K562 (cell line): ENCODE measurements around the gene PKD1. TPM values are rescaled to one million over a fixed set of nuclear protein-coding genes. Genes with fewer than 3 reads are reported as not detected.
A peak's percentile ranks its signal among the peaks of the same experiment; 100 is the strongest.

Source experiments
- ATAC-seq: fragments of 200-7000 bp; cut with Tn5 transposase; 3 replicates; pipeline ENCODE4 v1.9.1; 2020; ENCODE audit warnings: moderate library complexity
- BruUV-seq: library from RNA; stranded (reverse); fragments of 400-500 nt; replicated peaks from 2 replicates; lab custom pipeline; 2021; lab: Mats Ljungman, UMichigan
- CTCF ChIA-PET: fragments of 300-600 bp; formaldehyde crosslinking; extraction: SDS; loops from one replicate; lab custom pipeline; 2021; ENCODE audit warnings: low intra/inter-chr PET ratio; lab: Yijun Ruan, JAX
- POLR2A ChIA-PET: fragments of 300-600, 350-650 bp; sonication (Branson Sonifier 250); formaldehyde crosslinking; extraction: SDS; loops from one replicate; lab custom pipeline; 2021; ENCODE audit warnings: antibody characterized with exemption, inconsistent platforms; lab: Yijun Ruan, JAX
- DNase-seq, 4 experiments: peaks; one replicate each; pipeline versions ENCODE4 v3.0.0 to v3.0.0-alpha.2; 2011 to 2018; ENCODE audit warnings: low spot score in 3 of 4, mixed read lengths in 3 of 4; ENCODE audit errors: extremely low read depth in 1 of 4
- FAIRE-seq: peaks from 2 replicates; lab custom pipeline; 2011; peaks lifted over from hg19 to GRCh38; lab: Jason Lieb, UNC
- H2AFZ ChIP-seq: 2 replicates; pipeline ENCODE4 v1.6.0; 2011; ENCODE audit warnings: low read depth, low read length, control low read depth, inconsistent platforms
- H3K27ac ChIP-seq: fragments of 200-600 bp; 3 replicates; pipeline ENCODE4 v1.8.0; 2011; ENCODE audit warnings: low read depth, mild to moderate bottlenecking, control low read depth, inconsistent platforms, low read length, moderate library complexity, mixed read lengths; ENCODE audit errors: extremely low read depth
- H3K27me3 ChIP-seq, 2 experiments: fragments of 300-600 bp in 1 of 2; 2 replicates in 1 of 2; 3 replicates in 1 of 2; pipeline versions ENCODE4 v1.6.0 to v1.8.0; 2011; ENCODE audit warnings: inconsistent platforms in 2 of 2, low read length in 2 of 2, mild to moderate bottlenecking in 1 of 2, mixed read lengths in 1 of 2, moderate library complexity in 1 of 2; ENCODE audit not compliant: control insufficient read depth in 2 of 2, insufficient read depth in 2 of 2
- H3K36me3 ChIP-seq: fragments of 300-600 bp; 3 replicates; pipeline ENCODE4 v1.8.0; 2011; ENCODE audit warnings: mild to moderate bottlenecking, low read length, inconsistent platforms; ENCODE audit not compliant: control insufficient read depth, insufficient read depth
- H3K4me1 ChIP-seq, 2 experiments: fragments of 200-600 bp in 1 of 2; replicated peaks in 1 of 2; 2 replicates in 1 of 2; 3 replicates in 1 of 2; pipeline versions ENCODE4 v1.5.1 to v1.8.0; 2011; ENCODE audit warnings: inconsistent platforms in 2 of 2, low read length in 2 of 2, mild to moderate bottlenecking in 1 of 2, mixed read lengths in 1 of 2, moderate library complexity in 1 of 2; ENCODE audit not compliant: control insufficient read depth in 2 of 2, insufficient read depth in 2 of 2
- H3K4me2 ChIP-seq: 2 replicates; pipeline ENCODE4 v1.6.1; 2011; ENCODE audit warnings: low read length, control low read depth, inconsistent platforms, mixed read lengths; ENCODE audit not compliant: insufficient read depth
- H3K4me3 ChIP-seq: fragments of 200-600 bp; sonication (generic), shearing (Covaris generic); 2 replicates; pipeline ENCODE4 v1.5.1; 2016; ENCODE audit warnings: control low read depth, inconsistent platforms
- H3K79me2 ChIP-seq: fragments of 200-600 bp; 3 replicates; pipeline ENCODE4 v1.8.0; 2011; ENCODE audit warnings: low read length, inconsistent platforms; ENCODE audit not compliant: control insufficient read depth, insufficient read depth
- H3K9ac ChIP-seq, 2 experiments: 2 replicates each; pipeline versions ENCODE4 v1.6.0 to v1.6.1; 2011; ENCODE audit warnings: low read depth in 2 of 2, low read length in 2 of 2, control low read depth in 1 of 2, inconsistent platforms in 1 of 2, mild to moderate bottlenecking in 1 of 2, mixed read lengths in 1 of 2; ENCODE audit not compliant: insufficient read depth in 1 of 2
- H3K9me1 ChIP-seq: one replicate; pipeline ENCODE4 v1.6.0; 2011; ENCODE audit warnings: inconsistent platforms, mild to moderate bottlenecking, low read length, moderate library complexity; ENCODE audit not compliant: control insufficient read depth, insufficient read depth
- H3K9me3 ChIP-seq: replicated peaks from 2 replicates; pipeline ENCODE4 v1.5.1; 2011; ENCODE audit warnings: low read depth, low read length, inconsistent platforms; ENCODE audit not compliant: control insufficient read depth, insufficient read depth
- H4K20me1 ChIP-seq: replicated peaks from 2 replicates; pipeline ENCODE4 v1.6.1; 2011; ENCODE audit warnings: low read length, inconsistent platforms, mixed read lengths; ENCODE audit not compliant: control insufficient read depth, insufficient read depth
- BRCA1 ChIP-seq, 2 experiments: fragments of 450-650 bp in 1 of 2; sonication (generic) in 1 of 2; formaldehyde crosslinking in 1 of 2; IDR thresholded peaks; 2 replicates each; pipeline versions ENCODE4 v1.5.0 to v1.6.1; 2017 to 2020; ENCODE audit warnings: mild to moderate bottlenecking in 1 of 2, missing genetic modification reagents in 1 of 2
- E2F8 ChIP-seq: fragments of 450-650 bp; IDR thresholded peaks from 2 replicates; pipeline ENCODE4 v1.7.1; 2018; ENCODE audit warnings: mild to moderate bottlenecking, low read depth; ENCODE audit not compliant: partially characterized antibody
- EHMT2 ChIP-seq: fragments of 450-650 bp; IDR thresholded peaks from 2 replicates; pipeline ENCODE4 v1.6.1; 2018; ENCODE audit warnings: antibody characterized with exemption
- FOXK2 ChIP-seq, 2 experiments: fragments of 450-650 bp; IDR thresholded peaks in 1 of 2; conservative IDR thresholded peaks in 1 of 2; 2 replicates each; pipeline ENCODE4 v1.6.1; 2016; ENCODE audit warnings: low read depth in 2 of 2, mild to moderate bottlenecking in 1 of 2
- GATA2 ChIP-seq: sonication (generic); formaldehyde crosslinking; IDR thresholded peaks from 2 replicates; pipeline ENCODE4 v1.4.0; 2020; ENCODE audit warnings: mild to moderate bottlenecking, missing genetic modification reagents
- HNRNPL ChIP-seq: fragments of 200-400 bp; formaldehyde crosslinking; IDR thresholded peaks from 2 replicates; pipeline ENCODE4 v1.6.1; 2017; ENCODE audit warnings: low read depth, mild to moderate bottlenecking, low read length
- MTA1 ChIP-seq: fragments of 450-650 bp; IDR thresholded peaks from 2 replicates; pipeline ENCODE4 v1.6.1; 2017; ENCODE audit warnings: borderline replicate concordance
- POLR2G ChIP-seq: fragments of 200-400 bp; formaldehyde crosslinking; IDR thresholded peaks from 2 replicates; pipeline ENCODE4 v1.6.1; 2017; ENCODE audit warnings: low read depth, mild to moderate bottlenecking, antibody characterized with exemption, low read length, moderate library complexity
- PTRF ChIP-seq: fragments of 450-650 bp; IDR thresholded peaks from 2 replicates; pipeline ENCODE4 v1.6.1; 2016; ENCODE audit warnings: mild to moderate bottlenecking, missing genetic modification characterization, missing compliant biosample characterization
- SMARCC2 ChIP-seq: fragments of 450-650 bp; IDR thresholded peaks from 2 replicates; pipeline ENCODE4 v1.6.1; 2017; ENCODE audit warnings: antibody characterized with exemption, moderate library complexity, mild to moderate bottlenecking, low read depth
- ZNF347 ChIP-seq: fragments of 450-650 bp; formaldehyde crosslinking; IDR thresholded peaks from 2 replicates; pipeline ENCODE4 v1.4.0; 2020; ENCODE audit warnings: low read depth, mild to moderate bottlenecking, moderate library complexity
- ZNF507 ChIP-seq: conservative IDR thresholded peaks from 2 replicates; pipeline ENCODE4 v1.6.1; 2017; ENCODE audit warnings: missing genetic modification characterization, missing compliant biosample characterization
- ZNF76 ChIP-seq: fragments of 250-450 bp; sonication (Bioruptor Pico); IDR thresholded peaks from 2 replicates; pipeline ENCODE4 v1.4.0; 2020; ENCODE audit warnings: mild to moderate bottlenecking, moderate library complexity, borderline replicate concordance
- WGBS: fragments of 100-300 bp; shearing (Covaris generic); methylation state at CpG from one replicate; pipeline ENCODE4 v1.1.6; 2016; ENCODE audit warnings: low coverage, mixed read lengths; ENCODE audit not compliant: insufficient coverage; ENCODE audit errors: missing lambda C conversion rate; 5-methylcytosine and 5-hydroxymethylcytosine counted together
- in situ Hi-C: fragments of 300-500 bp; cut with MboI; formaldehyde crosslinking; loops from 4 replicates; pipeline ENCODE4 v1.15.0; 2018; ENCODE audit warnings: inconsistent platforms, mixed read lengths
- intact Hi-C: fragments of 100-400 bp; cut with micrococcal nuclease; formaldehyde crosslinking; loops from 2 replicates; pipeline ENCODE4 v1.14.2; 2022
- polyA plus RNA-seq, 8 experiments: library from polyadenylated mRNA; depleted of rRNA in 4 of 8; stranded (reverse) in 5 of 8; unstranded in 3 of 8; fragments of >200 nt; fragmentation: Nextera tagmentation in 2 of 8; fragmentation: Illumina TruSeq in 1 of 8; extraction: Ambion mirVana in 2 of 8; extraction: Trizol in 1 of 8; gene quantifications; 2 replicates each; pipeline versions ENCODE4 v1.2.1 to v1.2.3, GENCODE V29; 2011 to 2014; ENCODE audit warnings: inconsistent platforms in 1 of 8, missing spikeins in 1 of 8
- total RNA-seq, 7 experiments: library from RNA; depleted of rRNA in 6 of 7; stranded (reverse); fragments of >200 nt in 6 of 7; fragmentation: Illumina TruSeq in 2 of 7; extraction: Trizol in 2 of 7; gene quantifications; 2 replicates each; pipeline versions ENCODE4 v1.2.1 to v1.2.3, GENCODE V29; 2011 to 2021; ENCODE audit warnings: low replicate concordance in 1 of 7

The PKD1 gene
- total and polyA plus RNA-seq, 9 of the 15 experiments (the other 6 are each of a cell fraction or from before 2014, with no cell fraction given): 0.23 to 93.5 (median 12.6) TPM

- TF ChIP-seq EHMT2 (no peak), BRCA1 (IDR thresholded peaks at IDR 0.05) (no peak), BRCA1 (CRISPR knock-in tag; IDR thresholded peaks at IDR 0.05) (no peak), POLR2G (peak; percentile 50; the same call in 1 of the 2 replicates)
- FAIRE-seq (no peak), DNase-seq (no peak), ATAC-seq (no peak)
- CTCF ChIA-PET: no interaction called here
- no peak overlapping the region for H2AFZ ChIP-seq
- no peaks in the 10 kb centered on the region for H4K20me1 ChIP-seq
- in situ Hi-C loops: no loop called here
- WGBS: 96% methylated on average over 18 of the region's 23 CpGs
- POLR2A ChIA-PET: no interaction called here
- intact Hi-C loops: no loop called here
- no peaks in the 10 kb centered on the region for H3K79me2 ChIP-seq
- H3K9ac ChIP-seq: no peak overlapping the region; a peak in 1 of 4 replicates
- no peaks in the 10 kb centered on the region for H3K9me3 ChIP-seq
- no peaks in the 10 kb centered on the region for H3K27me3 ChIP-seq
- no peak overlapping the region for H3K27ac ChIP-seq
- peaks cover 36% of the 10 kb centered on the region; the same call in 2 of the 3 replicates for H3K36me3 ChIP-seq
- H3K4me2 ChIP-seq: no peak overlapping the region
- H3K9me1 ChIP-seq: no peaks in the 10 kb centered on the region
- BruUV-seq: no TSS peak
- H3K4me1 ChIP-seq: peaks cover 0 to 15% of the 10 kb centered on the region in 2 experiments; a peak in 1 of 5 replicates
- H3K4me3 ChIP-seq: no peak overlapping the region
Observed at GRCh38 chr16:2095918-2096582, 39.6 kb downstream of the PKD1 start.

GRCh38 chr16:2095315-2095853, 40.3 kb downstream of the PKD1 start:
- CTCF ChIA-PET: no interaction called here
- no peak overlapping the region for H3K27ac ChIP-seq
- no peaks in the 10 kb centered on the region for H3K79me2 ChIP-seq
- no peak for FAIRE-seq
- H3K36me3 ChIP-seq: peaks cover 41% of the 10 kb centered on the region; the same call in 2 of the 3 replicates
- no peak for ATAC-seq
- no TSS peak for BruUV-seq
- WGBS: 91% methylated on average over 26 of the region's 26 CpGs
- no peak overlapping the region for H2AFZ ChIP-seq
- H3K27me3 ChIP-seq: no peaks in the 10 kb centered on the region
- no peak overlapping the region for H3K4me3 ChIP-seq
- no peaks in the 10 kb centered on the region for H3K9me1 ChIP-seq
- no peaks in the 10 kb centered on the region for H4K20me1 ChIP-seq
- intact Hi-C loops (no loop called here), in situ Hi-C loops (no loop called here)
- POLR2A ChIA-PET: no interaction called here
- H3K9ac ChIP-seq: no peak overlapping the region; a peak in 1 of 4 replicates
- no peak for DNase-seq
- peaks cover 0 to 15% of the 10 kb centered on the region in 2 experiments; a peak in 1 of 5 replicates for H3K4me1 ChIP-seq
- no peak overlapping the region for H3K4me2 ChIP-seq
- no peaks in the 10 kb centered on the region for H3K9me3 ChIP-seq
- TF ChIP-seq GATA2 (CRISPR knock-in tag) (no peak), ZNF76 (CRISPR knock-in tag) (no peak), ZNF347 (CRISPR knock-in tag) (no peak), E2F8 (no peak), ZNF507 (tag) (no peak), HNRNPL (no peak), MTA1 (no peak), PTRF (tag) (no peak), SMARCC2 (no peak), FOXK2 (conservative IDR thresholded peaks at IDR 0.05 in 1 of 2, IDR thresholded peaks at IDR 0.05 in 1 of 2; ENCODE audit: low read depth in 2 of 2) (no peak)
